Esophagus muscularis mucosa (tissue), 4 donors: ENCODE data around the gene TPSAB1. TPM values are rescaled to one million over a fixed set of nuclear protein-coding genes. Genes with fewer than 3 reads are reported as not detected.

Experiments used
- DNase-seq: peaks from one replicate; pipeline ENCODE4 v3.0.0-alpha.2; 2017; ENCODE audit errors: extremely low spot score
- H3K27ac ChIP-seq, 4 donors: fragments of 200-600 bp; sonication (generic); replicated peaks in 1 of 4; 1 replicate in 3 of 4; 2 replicates in 1 of 4; pipeline ENCODE4 v1.5.1; 2016 to 2019; ENCODE audit warnings: mild to moderate bottlenecking in 1 of 4
- H3K27me3 ChIP-seq, 4 donors: fragments of 200-600 bp; sonication (generic); one replicate each; pipeline versions ENCODE4 v1.5.1 to v1.6.0; 2016 to 2019
- H3K36me3 ChIP-seq, 4 donors: fragments of 200-600 bp; sonication (generic); one replicate each; pipeline ENCODE4 v1.5.1; 2016 to 2019
- H3K4me1 ChIP-seq, 4 donors: fragments of 200-600 bp; sonication (generic); one replicate each; pipeline ENCODE4 v1.5.1; 2016 to 2019
- H3K4me3 ChIP-seq, 4 donors: fragments of 200-600 bp; sonication (generic); 1 replicate in 2 of 4; 2 replicates in 2 of 4; pipeline ENCODE4 v1.5.1; 2016 to 2019; ENCODE audit warnings: mild to moderate bottlenecking in 4 of 4, moderate library complexity in 1 of 4
- H3K9me3 ChIP-seq, 4 donors: fragments of 200-600 bp; sonication (generic); 1 replicate in 3 of 4; 2 replicates in 1 of 4; pipeline ENCODE4 v1.5.1; 2016 to 2019
- CTCF ChIP-seq, 3 experiments: fragments of 200-600 bp in 2 of 3; fragments of 450-650 bp in 1 of 3; sonication (generic) in 2 of 3; IDR thresholded peaks; one replicate each; pipeline ENCODE4 v1.5.1; 2017 to 2019; ENCODE audit warnings: antibody characterized with exemption in 3 of 3, mild to moderate bottlenecking in 2 of 3, moderate library complexity in 1 of 3
- EP300 ChIP-seq: sonication (generic); formaldehyde crosslinking; IDR thresholded peaks from one replicate; pipeline ENCODE4 v1.6.1; 2017; ENCODE audit warnings: antibody characterized with exemption
- POLR2A ChIP-seq: fragments of 450-650 bp; IDR thresholded peaks from one replicate; pipeline ENCODE4 v1.6.1; 2017; ENCODE audit warnings: antibody characterized with exemption, moderate library complexity, mild to moderate bottlenecking, low read depth
- POLR2AphosphoS5 ChIP-seq, 2 donors: sonication (generic); formaldehyde crosslinking; IDR thresholded peaks; one replicate each; pipeline ENCODE4 v1.6.1; 2017; ENCODE audit warnings: antibody characterized with exemption in 2 of 2
- WGBS: methylation state at CpG from one replicate; pipeline ENCODE4 v1.1.5; 2018; 5-methylcytosine and 5-hydroxymethylcytosine counted together
- intact Hi-C: fragments of 100-400 bp; cut with DNase I; formaldehyde crosslinking; loops from one replicate; pipeline ENCODE4 v1.15.1; 2023
- total RNA-seq, 4 donors: library from RNA; depleted of rRNA; stranded (reverse); fragments of >200 nt; gene quantifications; one replicate each; pipeline versions ENCODE4 v1.1.0 to v1.2.1, GENCODE V29; 2016

Gene TPSAB1
- total RNA-seq, 4 donors from 2014 or later = 15.6 to 237 (median 126) TPM

DNA sequence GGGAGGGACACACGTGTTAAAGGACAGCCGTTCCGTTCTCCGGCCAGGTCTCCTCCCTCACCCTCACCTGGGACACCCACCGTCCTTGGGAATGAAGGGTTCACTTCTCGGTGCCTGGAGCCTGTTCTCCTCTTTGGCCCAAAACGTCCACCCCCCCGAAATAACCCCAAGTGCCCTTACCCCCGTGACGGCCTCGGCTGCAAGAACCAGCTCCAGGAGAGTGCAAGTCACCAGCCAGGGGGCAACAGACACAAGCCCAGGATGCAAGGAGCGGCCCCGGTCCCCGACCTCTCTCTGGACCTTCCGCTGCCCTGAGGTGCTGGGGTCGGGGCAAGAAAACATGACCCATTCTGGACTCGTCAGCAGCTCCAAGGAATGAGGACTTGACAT, 49.0 kb downstream of the TPSAB1 start:
- Histone ChIP-seq H3K27ac (no peak overlapping the region), H3K27me3 (peaks cover 4 to 98% (median 34%) of the 10 kb centered on the region in 4 donors), H3K4me1 (peaks cover 0 to 14% (median 7%) of the 10 kb centered on the region in 4 donors), H3K9me3 (no peaks in the 10 kb centered on the region), H3K36me3 (no peaks in the 10 kb centered on the region), H3K4me3 (no peak overlapping the region)
- WGBS = 15% methylated on average over 15 of the region's 17 CpGs
- DNase-seq = no peak
- TF ChIP-seq POLR2AphosphoS5 (IDR thresholded peaks at IDR 0.05) (no peak), POLR2A (no peak), CTCF (IDR thresholded peaks at IDR 0.05) (no peak), EP300 (no peak)
- intact Hi-C loops = no loop called here

GRCh38 chr16:1290063-1290501, 49.6 kb downstream of the TPSAB1 start:
- H3K4me3 ChIP-seq = no peak overlapping the region
- DNase-seq = no peak
- TF ChIP-seq CTCF (IDR thresholded peaks at IDR 0.05) = no peak
- TF ChIP-seq POLR2AphosphoS5 (IDR thresholded peaks at IDR 0.05) = no peak
- no peak for TF ChIP-seq EP300
- no peak for TF ChIP-seq POLR2A

DNA sequence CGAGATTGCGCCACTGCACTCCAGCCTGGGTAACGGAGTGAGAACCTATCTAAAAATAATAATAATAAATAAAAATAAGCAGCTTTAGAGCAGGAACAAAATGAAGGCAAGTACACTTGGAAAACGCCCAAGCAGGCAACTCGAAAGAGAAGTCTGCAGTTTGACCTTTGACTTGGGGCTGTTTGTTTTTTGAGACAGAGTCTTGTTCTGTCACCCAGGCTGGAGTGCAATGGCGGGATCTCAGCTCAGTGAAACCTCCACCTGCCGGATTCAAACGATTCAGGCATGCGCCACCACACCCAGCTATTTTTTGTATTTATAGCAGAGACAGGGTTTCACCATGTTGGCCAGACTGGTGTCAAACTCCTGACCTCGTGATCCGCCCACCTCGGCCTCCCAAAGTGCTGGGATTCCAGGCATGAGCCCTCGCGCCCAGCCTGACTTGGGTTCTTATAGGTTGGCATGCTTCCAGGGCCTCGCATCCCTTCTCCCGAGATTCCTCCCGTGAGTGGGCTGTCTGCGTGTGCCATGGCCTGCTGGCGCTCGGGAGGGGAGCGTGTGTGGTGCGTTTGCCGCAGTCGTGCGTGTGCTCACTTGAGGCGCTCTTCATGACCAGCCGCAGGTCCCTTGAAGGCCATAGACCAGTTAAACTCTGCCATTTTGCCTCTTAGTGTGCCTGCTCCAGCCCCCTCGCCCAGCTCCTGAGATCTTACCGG, 50.5 kb downstream of the TPSAB1 start:
- intact Hi-C loops = no loop called here
- peaks cover 4 to 92% (median 31%) of the 10 kb centered on the region in 4 donors for H3K27me3 ChIP-seq

More at GRCh38 chr16:1290063-1290501, 49.6 kb downstream of the TPSAB1 start:
- H3K36me3 ChIP-seq = no peaks in the 10 kb centered on the region
- intact Hi-C loops = no loop called here
- H3K27me3 ChIP-seq = peaks cover 4 to 97% (median 34%) of the 10 kb centered on the region in 4 donors
- H3K4me1 ChIP-seq = peaks cover 0 to 14% (median 7%) of the 10 kb centered on the region in 4 donors
- H3K9me3 ChIP-seq = no peaks in the 10 kb centered on the region
- 21% methylated on average over 13 of the region's 22 CpGs for WGBS
- H3K27ac ChIP-seq = no peak overlapping the region

GRCh38 chr16:1291576-1291974, 51.1 kb downstream of the TPSAB1 start:
- 43% methylated on average over 15 of the region's 17 CpGs for WGBS
- DNase-seq = no peak
- H3K36me3 ChIP-seq = no peaks in the 10 kb centered on the region
- H3K4me3 ChIP-seq = no peak overlapping the region
- no peak overlapping the region for H3K27ac ChIP-seq
- peaks cover 4 to 88% (median 31%) of the 10 kb centered on the region in 4 donors for H3K27me3 ChIP-seq
- H3K4me1 ChIP-seq = peaks cover 0 to 14% (median 7%) of the 10 kb centered on the region in 4 donors
- H3K9me3 ChIP-seq = no peaks in the 10 kb centered on the region
- TF ChIP-seq POLR2A (no peak), EP300 (no peak), POLR2AphosphoS5 (IDR thresholded peaks at IDR 0.05) (no peak), CTCF (IDR thresholded peaks at IDR 0.05) (no peak)
- intact Hi-C loops = no loop called here

More for the DNA sequence above, 50.5 kb downstream of the TPSAB1 start:
- Histone ChIP-seq H3K36me3 (no peaks in the 10 kb centered on the region), H3K4me1 (peaks cover 0 to 14% (median 7%) of the 10 kb centered on the region in 4 donors), H3K27ac (no peak overlapping the region), H3K9me3 (no peaks in the 10 kb centered on the region), H3K4me3 (no peak overlapping the region)
- no peak for DNase-seq
- TF ChIP-seq CTCF (IDR thresholded peaks at IDR 0.05) = no peak
- WGBS = 76% methylated on average over 22 of the region's 29 CpGs

Other genes with a start within 250 kb of the TPSAB1 start
- not detected for gene SSTR5, start 168.0 kb upstream of the TPSAB1 start, total RNA-seq
- not detected for gene C1QTNF8, start 144.5 kb upstream of the TPSAB1 start, total RNA-seq
- 100 to 1,000 TPM; 225 to 361 (median 259) TPM for gene CACNA1H, start 87.6 kb upstream of the TPSAB1 start, total RNA-seq
- gene TPSG1, start 15.4 kb upstream of the TPSAB1 start, total RNA-seq = 1 to 10 TPM in 2 of 4 donors, under 1 TPM in 2; 0.39 to 2.9 (median 1.00) TPM
- 100 to 1,000 TPM in 2 of 4 donors, 10 to 100 TPM in 1, 1 to 10 TPM in 1; 7.5 to 304 (median 199) TPM for gene TPSB2, start 10.5 kb upstream of the TPSAB1 start, total RNA-seq
- 1 to 10 TPM; 1.7 to 5.3 (median 2.2) TPM for gene TPSD1, start 15.4 kb downstream of the TPSAB1 start, total RNA-seq
- gene UBE2I, start 68.9 kb downstream of the TPSAB1 start, total RNA-seq = 10 to 100 TPM; 42.8 to 70.5 (median 63.9) TPM
- 1 to 10 TPM; 1.3 to 4.2 (median 2.3) TPM for gene BAIAP3, start 92.9 kb downstream of the TPSAB1 start, total RNA-seq
- 100 to 1,000 TPM in 3 of 4 donors, 10 to 100 TPM in 1; 78.2 to 112 (median 106) TPM for gene TSR3, start 111.2 kb downstream of the TPSAB1 start, total RNA-seq
- 10 to 100 TPM; 54.4 to 70.5 (median 61.1) TPM for gene GNPTG, start 111.2 kb downstream of the TPSAB1 start, total RNA-seq
- gene UNKL, start 174.0 kb downstream of the TPSAB1 start, total RNA-seq = 10 to 100 TPM in 3 of 4 donors, 1 to 10 TPM in 1; 9.3 to 23.7 (median 16.5) TPM
- 10 to 100 TPM; 12.6 to 17.1 (median 14.7) TPM for gene UQCC4, start 180.0 kb downstream of the TPSAB1 start, total RNA-seq
- gene PERCC1, start 190.4 kb downstream of the TPSAB1 start, total RNA-seq = not detected
- under 1 TPM in 3 of 4 donors, not detected in 1; 0.17 to 0.58 (median 0.42) TPM for gene CCDC154, start 203.9 kb downstream of the TPSAB1 start, total RNA-seq
- 100 to 1,000 TPM in 1 of 4 donors, 10 to 100 TPM in 3; 41.5 to 130 (median 71.9) TPM for gene CLCN7, start 234.3 kb downstream of the TPSAB1 start, total RNA-seq
- under 1 TPM in 3 of 4 donors, not detected in 1; 0.39 to 0.75 (median 0.66) TPM for gene PTX4, start 248.2 kb downstream of the TPSAB1 start, total RNA-seq